DND-41 (cell line): ENCODE results near the gene KSR1.

ENCODE experiments used
- CTCF ChIP-seq: IDR thresholded peaks from 2 replicates; pipeline ENCODE4 v1.5.1; 2012; ENCODE audit warnings: borderline replicate concordance, low read length, moderate library complexity, mild to moderate bottlenecking; ENCODE audit not compliant: poor library complexity, severe bottlenecking; ENCODE audit errors: extremely low read depth
- EZH2 ChIP-seq: IDR thresholded peaks from 3 replicates; pipeline ENCODE4 v1.6.1; 2012; ENCODE audit warnings: borderline replicate concordance, low read depth, mild to moderate bottlenecking, moderate library complexity, low read length, inconsistent platforms; ENCODE audit not compliant: severe bottlenecking

GRCh38 chr17:27550291-27550930, 94.2 kb downstream of the KSR1 start:
- TF ChIP-seq CTCF, result no peak
- no peak for TF ChIP-seq EZH2
